ENCODE data around the gene MAP2K3.

Gene MAP2K3

GRCh38 chr17:21356537-21357127, 72.1 kb downstream of the MAP2K3 start:
- Histone ChIP-seq H3K27me3 (ENCODE audit: control insufficient read depth in 1 of 2, insufficient read depth in 2 of 2, low read length in 2 of 2) (no peaks in the 10 kb centered on the region), H3K4me1 (ENCODE audit: control insufficient read depth, insufficient read depth, low read length) (peaks cover 4% of the 10 kb centered on the region), H3K4me3 (ENCODE audit: low read length in 2 of 2) (no peak overlapping the region), H3K9ac (ENCODE audit: low read length in 2 of 2) (no peak overlapping the region), H3K9me3 (ENCODE audit: control insufficient read depth in 2 of 2, low read length in 2 of 2) (no peaks in the 10 kb centered on the region), H3K36me3 (ENCODE audit: control insufficient read depth in 2 of 2, insufficient read depth in 2 of 2, low read length in 2 of 2) (no peaks in the 10 kb centered on the region), H3K27ac (ENCODE audit: low read length) (no peak overlapping the region)

GRCh38 chr17:21357281-21357680, 72.8 kb downstream of the MAP2K3 start:
- Histone ChIP-seq H3K4me3 (ENCODE audit: low read length in 2 of 2) (no peak overlapping the region), H3K27ac (ENCODE audit: low read length) (no peak overlapping the region), H3K9me3 (ENCODE audit: control insufficient read depth in 2 of 2, low read length in 2 of 2) (no peaks in the 10 kb centered on the region), H3K9ac (ENCODE audit: low read length in 2 of 2) (no peak overlapping the region), H3K36me3 (ENCODE audit: control insufficient read depth in 2 of 2, insufficient read depth in 2 of 2, low read length in 2 of 2) (no peaks in the 10 kb centered on the region), H3K4me1 (ENCODE audit: control insufficient read depth, insufficient read depth, low read length) (peaks cover 4% of the 10 kb centered on the region), H3K27me3 (ENCODE audit: control insufficient read depth in 1 of 2, insufficient read depth in 2 of 2, low read length in 2 of 2) (no peaks in the 10 kb centered on the region)

- H3K4me3 ChIP-seq (ENCODE audit: low read length in 2 of 2): no peak overlapping the region
- peaks cover 4% of the 10 kb centered on the region for H3K4me1 ChIP-seq (ENCODE audit: control insufficient read depth, insufficient read depth, low read length)
- no peaks in the 10 kb centered on the region for H3K36me3 ChIP-seq (ENCODE audit: control insufficient read depth in 2 of 2, insufficient read depth in 2 of 2, low read length in 2 of 2)
- H3K9me3 ChIP-seq (ENCODE audit: control insufficient read depth in 2 of 2, low read length in 2 of 2): no peaks in the 10 kb centered on the region
- no peak overlapping the region for H3K9ac ChIP-seq (ENCODE audit: low read length in 2 of 2)
- H3K27ac ChIP-seq (ENCODE audit: low read length): no peak overlapping the region
- H3K27me3 ChIP-seq (ENCODE audit: control insufficient read depth in 1 of 2, insufficient read depth in 2 of 2, low read length in 2 of 2): no peaks in the 10 kb centered on the region
Measured at GRCh38 chr17:21357696-21358656, 73.5 kb downstream of the MAP2K3 start.

- Histone ChIP-seq H3K4me3 (ENCODE audit: low read length in 2 of 2) (no peak overlapping the region), H3K36me3 (ENCODE audit: control insufficient read depth in 2 of 2, insufficient read depth in 2 of 2, low read length in 2 of 2) (no peaks in the 10 kb centered on the region), H3K27me3 (ENCODE audit: control insufficient read depth in 1 of 2, insufficient read depth in 2 of 2, low read length in 2 of 2) (no peaks in the 10 kb centered on the region), H3K9me3 (ENCODE audit: control insufficient read depth in 2 of 2, low read length in 2 of 2) (no peaks in the 10 kb centered on the region), H3K27ac (ENCODE audit: low read length) (no peak overlapping the region), H3K9ac (ENCODE audit: low read length in 2 of 2) (no peak overlapping the region), H3K4me1 (ENCODE audit: control insufficient read depth, insufficient read depth, low read length) (peaks cover 4% of the 10 kb centered on the region)
Measured at GRCh38 chr17:21358682-21359482, 74.4 kb downstream of the MAP2K3 start.

- Histone ChIP-seq H3K4me3 (ENCODE audit: low read length in 2 of 2) (no peak overlapping the region), H3K9me3 (ENCODE audit: control insufficient read depth in 2 of 2, low read length in 2 of 2) (no peaks in the 10 kb centered on the region), H3K9ac (ENCODE audit: low read length in 2 of 2) (no peak overlapping the region), H3K27ac (ENCODE audit: low read length) (no peak overlapping the region), H3K4me1 (ENCODE audit: control insufficient read depth, insufficient read depth, low read length) (peaks cover 4% of the 10 kb centered on the region), H3K36me3 (ENCODE audit: control insufficient read depth in 2 of 2, insufficient read depth in 2 of 2, low read length in 2 of 2) (no peaks in the 10 kb centered on the region), H3K27me3 (ENCODE audit: control insufficient read depth in 1 of 2, insufficient read depth in 2 of 2, low read length in 2 of 2) (no peaks in the 10 kb centered on the region)
Measured at GRCh38 chr17:21359483-21359840, 75.0 kb downstream of the MAP2K3 start.

DNA sequence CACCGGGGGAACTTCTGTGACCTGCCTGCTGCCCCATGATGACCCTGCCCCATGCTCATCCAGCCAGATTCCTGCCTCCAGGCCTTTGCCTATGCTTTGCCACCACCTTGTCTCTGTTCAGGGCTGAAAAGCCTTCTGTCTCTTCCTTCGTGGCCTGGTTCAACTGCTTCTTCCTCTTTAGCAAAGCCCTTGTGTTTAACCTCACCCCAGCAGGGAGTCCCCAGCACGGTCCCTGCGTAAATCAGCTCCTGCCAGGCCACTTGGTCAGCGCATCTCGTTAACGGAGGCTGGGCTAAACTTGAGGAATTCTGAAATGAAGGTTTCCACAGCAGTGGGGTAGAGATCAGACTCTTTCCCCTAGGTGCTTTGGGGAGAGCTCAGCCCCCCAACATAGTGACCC, 75.5 kb downstream of the MAP2K3 start:
- no peaks in the 10 kb centered on the region for H3K36me3 ChIP-seq (ENCODE audit: control insufficient read depth in 2 of 2, insufficient read depth in 2 of 2, low read length in 2 of 2)

GRCh38 chr17:21361020-21361809, 76.7 kb downstream of the MAP2K3 start:
- no peak overlapping the region for H3K4me3 ChIP-seq (ENCODE audit: low read length in 2 of 2)
- no peaks in the 10 kb centered on the region for H3K9me3 ChIP-seq (ENCODE audit: control insufficient read depth in 2 of 2, low read length in 2 of 2)
- H3K27ac ChIP-seq (ENCODE audit: low read length): no peak overlapping the region
- no peak overlapping the region for H3K9ac ChIP-seq (ENCODE audit: low read length in 2 of 2)
- no peaks in the 10 kb centered on the region for H3K27me3 ChIP-seq (ENCODE audit: control insufficient read depth in 1 of 2, insufficient read depth in 2 of 2, low read length in 2 of 2)
- H3K36me3 ChIP-seq (ENCODE audit: control insufficient read depth in 2 of 2, insufficient read depth in 2 of 2, low read length in 2 of 2): no peaks in the 10 kb centered on the region
- peaks cover 4% of the 10 kb centered on the region for H3K4me1 ChIP-seq (ENCODE audit: control insufficient read depth, insufficient read depth, low read length)

More for the DNA sequence above, 75.5 kb downstream of the MAP2K3 start:
- Histone ChIP-seq H3K9me3 (ENCODE audit: control insufficient read depth in 2 of 2, low read length in 2 of 2) (no peaks in the 10 kb centered on the region), H3K27me3 (ENCODE audit: control insufficient read depth in 1 of 2, insufficient read depth in 2 of 2, low read length in 2 of 2) (no peaks in the 10 kb centered on the region), H3K4me3 (ENCODE audit: low read length in 2 of 2) (no peak overlapping the region), H3K4me1 (ENCODE audit: control insufficient read depth, insufficient read depth, low read length) (peaks cover 4% of the 10 kb centered on the region), H3K27ac (ENCODE audit: low read length) (no peak overlapping the region), H3K9ac (ENCODE audit: low read length in 2 of 2) (no peak overlapping the region)

- no peak overlapping the region for H3K4me3 ChIP-seq (ENCODE audit: low read length in 2 of 2)
- H3K4me1 ChIP-seq (ENCODE audit: control insufficient read depth, insufficient read depth, low read length): peaks cover 4% of the 10 kb centered on the region
- H3K27me3 ChIP-seq (ENCODE audit: control insufficient read depth in 1 of 2, insufficient read depth in 2 of 2, low read length in 2 of 2): no peaks in the 10 kb centered on the region
- H3K9ac ChIP-seq (ENCODE audit: low read length in 2 of 2): no peak overlapping the region
- H3K36me3 ChIP-seq (ENCODE audit: control insufficient read depth in 2 of 2, insufficient read depth in 2 of 2, low read length in 2 of 2): no peaks in the 10 kb centered on the region
- no peaks in the 10 kb centered on the region for H3K9me3 ChIP-seq (ENCODE audit: control insufficient read depth in 2 of 2, low read length in 2 of 2)
- no peak overlapping the region for H3K27ac ChIP-seq (ENCODE audit: low read length)
Measured at GRCh38 chr17:21362331-21362931, 77.9 kb downstream of the MAP2K3 start.

- Histone ChIP-seq H3K27ac (ENCODE audit: low read length) (no peak overlapping the region), H3K4me3 (ENCODE audit: low read length in 2 of 2) (no peak overlapping the region), H3K4me1 (ENCODE audit: control insufficient read depth, insufficient read depth, low read length) (peaks cover 4% of the 10 kb centered on the region)
Measured at GRCh38 chr17:21363776-21364642, 79.5 kb downstream of the MAP2K3 start.

More at GRCh38 chr17:21363776-21364642, 79.5 kb downstream of the MAP2K3 start:
- Histone ChIP-seq H3K9ac (ENCODE audit: low read length in 2 of 2) (no peak overlapping the region), H3K27me3 (ENCODE audit: control insufficient read depth in 1 of 2, insufficient read depth in 2 of 2, low read length in 2 of 2) (no peaks in the 10 kb centered on the region), H3K9me3 (ENCODE audit: control insufficient read depth in 2 of 2, low read length in 2 of 2) (no peaks in the 10 kb centered on the region), H3K36me3 (ENCODE audit: control insufficient read depth in 2 of 2, insufficient read depth in 2 of 2, low read length in 2 of 2) (no peaks in the 10 kb centered on the region)
